WTC11 (cell line): ENCODE data around the gene TANC1. TPM values are rescaled to one million over a fixed set of nuclear protein-coding genes. Genes with fewer than 3 reads are reported as not detected.

ENCODE experiments used
- ATAC-seq: fragments of 200-7000 bp; cut with Tn5 transposase; 2 replicates; pipeline ENCODE4 v1.10.0; 2021; ENCODE audit warnings: mild to moderate bottlenecking, moderate library complexity
- CTCF ChIA-PET: fragments of 300-600 bp; sonication (Branson Sonifier 250); formaldehyde crosslinking; loops from one replicate; lab custom pipeline; 2021; ENCODE audit warnings: antibody characterized with exemption; lab: Charles Lee
- POLR2A ChIA-PET: fragments of 350-600 bp; sonication (Branson Sonifier 250); formaldehyde crosslinking; loops from one replicate; lab custom pipeline; 2021; ENCODE audit warnings: antibody characterized with exemption; lab: Charles Lee
- DNase-seq: peaks from one replicate; pipeline ENCODE4 v3.0.0; 2021; ENCODE audit warnings: low spot score
- H3K27ac Mint-ChIP-seq: 2 replicates; pipeline ENCODE4 v1.8.0; 2021; ENCODE audit warnings: mixed read lengths
- H3K27me3 Mint-ChIP-seq: 2 replicates; pipeline ENCODE4 v1.8.0; 2021; ENCODE audit warnings: low read depth, mild to moderate bottlenecking, moderate library complexity, mixed read lengths
- H3K36me3 Mint-ChIP-seq: 2 replicates; pipeline ENCODE4 v1.8.0; 2021; ENCODE audit warnings: mixed read lengths
- H3K4me1 Mint-ChIP-seq: 2 replicates; pipeline ENCODE4 v1.8.0; 2022; ENCODE audit warnings: mixed read lengths
- H3K4me3 Mint-ChIP-seq: 2 replicates; pipeline ENCODE4 v1.8.0; 2021; ENCODE audit warnings: mild to moderate bottlenecking, moderate library complexity, mixed read lengths
- H3K9me3 Mint-ChIP-seq: 2 replicates; pipeline ENCODE4 v1.8.0; 2021; ENCODE audit warnings: mixed read lengths
- CREB1 ChIP-seq: sonication (generic); formaldehyde crosslinking; IDR thresholded peaks from 2 replicates; pipeline ENCODE4 v1.8.0; 2023; ENCODE audit warnings: mild to moderate bottlenecking, missing genetic modification reagents
- CREM ChIP-seq: sonication (generic); formaldehyde crosslinking; IDR thresholded peaks from 2 replicates; pipeline ENCODE4 v1.8.1; 2022; ENCODE audit warnings: mild to moderate bottlenecking, missing genetic modification reagents, moderate library complexity
- ETV6 ChIP-seq: sonication (generic); formaldehyde crosslinking; IDR thresholded peaks from 2 replicates; pipeline ENCODE4 v1.8.1; 2022; ENCODE audit warnings: mild to moderate bottlenecking, missing genetic modification reagents
- FOXP1 ChIP-seq: sonication (generic); formaldehyde crosslinking; IDR thresholded peaks from 2 replicates; pipeline ENCODE4 v1.8.0; 2022; ENCODE audit warnings: missing genetic modification reagents, mild to moderate bottlenecking, moderate library complexity, borderline replicate concordance
- GABPB1 ChIP-seq: sonication (generic); formaldehyde crosslinking; IDR thresholded peaks from 2 replicates; pipeline ENCODE4 v1.8.1; 2023; ENCODE audit warnings: mild to moderate bottlenecking, missing genetic modification reagents
- JUN ChIP-seq: sonication (generic); formaldehyde crosslinking; IDR thresholded peaks from 2 replicates; pipeline ENCODE4 v1.8.0; 2023; ENCODE audit warnings: mild to moderate bottlenecking, missing genetic modification reagents
- NFE2L1 ChIP-seq: sonication (generic); formaldehyde crosslinking; IDR thresholded peaks from 2 replicates; pipeline ENCODE4 v1.8.1; 2023; ENCODE audit warnings: missing genetic modification reagents
- SMAD4 ChIP-seq: sonication (generic); formaldehyde crosslinking; IDR thresholded peaks from 2 replicates; pipeline ENCODE4 v1.8.0; 2022; ENCODE audit warnings: mild to moderate bottlenecking, missing genetic modification reagents
- SP1 ChIP-seq: sonication (generic); formaldehyde crosslinking; conservative IDR thresholded peaks from 2 replicates; pipeline ENCODE4 v1.8.1; 2022; ENCODE audit warnings: missing genetic modification reagents
- ZNF138 ChIP-seq: sonication (generic); formaldehyde crosslinking; conservative IDR thresholded peaks from 2 replicates; pipeline ENCODE4 v1.8.1; 2022; ENCODE audit warnings: mild to moderate bottlenecking, moderate library complexity, missing genetic modification reagents
- ZNF232 ChIP-seq: sonication (generic); formaldehyde crosslinking; IDR thresholded peaks from 2 replicates; pipeline ENCODE4 v1.8.0; 2022; ENCODE audit warnings: mild to moderate bottlenecking, missing genetic modification reagents
- total RNA-seq: library from RNA; stranded (reverse); gene quantifications from 3 replicates; pipeline ENCODE4 v1.2.3, GENCODE V29; 2021
- TF ChIP-seq, protein P1 (sequence below): sonication (generic); formaldehyde crosslinking; IDR thresholded peaks from 2 replicates; pipeline ENCODE4 v1.8.1; 2023; ENCODE audit warnings: mild to moderate bottlenecking, missing genetic modification reagents, borderline replicate concordance
- TF ChIP-seq, protein P2 (sequence below): sonication (generic); formaldehyde crosslinking; IDR thresholded peaks from 2 replicates; pipeline ENCODE4 v1.8.1; 2022; ENCODE audit warnings: mild to moderate bottlenecking, moderate library complexity, missing genetic modification reagents
- TF ChIP-seq, protein P3 (sequence below): fragments of 250-450 bp; sonication (Bioruptor Pico); IDR thresholded peaks from 2 replicates; pipeline ENCODE4 v1.9.0; 2021; ENCODE audit warnings: mild to moderate bottlenecking, borderline replicate concordance
- TF ChIP-seq, protein P4 (sequence below): sonication (generic); formaldehyde crosslinking; IDR thresholded peaks from 2 replicates; pipeline ENCODE4 v1.8.0; 2022; ENCODE audit warnings: mild to moderate bottlenecking, missing genetic modification reagents
- TF ChIP-seq, protein P5 (sequence below): sonication (generic); formaldehyde crosslinking; IDR thresholded peaks from 2 replicates; pipeline ENCODE4 v1.8.1; 2023; ENCODE audit warnings: mild to moderate bottlenecking, missing genetic modification reagents
- TF ChIP-seq, protein P6 (sequence below): sonication (generic); formaldehyde crosslinking; IDR thresholded peaks from 2 replicates; pipeline ENCODE4 v1.8.0; 2022; ENCODE audit warnings: mild to moderate bottlenecking, missing genetic modification reagents
- TF ChIP-seq, protein P7 (sequence below): sonication (generic); formaldehyde crosslinking; IDR thresholded peaks from 2 replicates; pipeline ENCODE4 v1.8.1; 2022; ENCODE audit warnings: low read depth, missing genetic modification reagents, borderline replicate concordance

The TANC1 gene
- total RNA-seq, 1 experiment from 2014 or later, result 11.6 TPM

DNA sequence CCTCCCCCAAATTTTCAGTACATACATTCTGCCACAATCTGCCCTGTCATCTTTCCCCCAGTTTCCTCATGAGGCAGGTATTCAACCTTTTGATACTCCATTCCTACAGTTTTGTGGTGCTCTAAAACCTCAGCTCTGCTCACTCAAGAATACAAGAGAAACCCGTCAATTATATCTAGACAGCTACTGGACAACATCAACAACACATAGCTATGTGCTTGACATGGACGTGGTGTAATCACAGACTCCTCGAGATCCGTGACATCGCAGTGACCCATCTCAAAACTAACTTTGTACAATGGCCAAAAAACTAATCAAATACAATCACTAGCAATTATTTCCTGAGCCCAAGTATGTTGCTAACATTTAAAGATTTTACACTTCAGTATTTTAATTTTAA lies 294.5 kb downstream of the TANC1 start:
- ChIA-PET POLR2A (no interaction called here), CTCF (no interaction called here)
- DNase-seq, result no peak
- no peak overlapping the region for H3K4me3 Mint-ChIP-seq
- peaks cover 8% of the 10 kb centered on the region for H3K4me1 Mint-ChIP-seq
- H3K9me3 Mint-ChIP-seq, result no peaks in the 10 kb centered on the region
- no peak for ATAC-seq
- H3K27ac Mint-ChIP-seq, result no peak overlapping the region
- no peaks in the 10 kb centered on the region for H3K36me3 Mint-ChIP-seq
- no peaks in the 10 kb centered on the region for H3K27me3 Mint-ChIP-seq
- TF ChIP-seq, protein P1, sequence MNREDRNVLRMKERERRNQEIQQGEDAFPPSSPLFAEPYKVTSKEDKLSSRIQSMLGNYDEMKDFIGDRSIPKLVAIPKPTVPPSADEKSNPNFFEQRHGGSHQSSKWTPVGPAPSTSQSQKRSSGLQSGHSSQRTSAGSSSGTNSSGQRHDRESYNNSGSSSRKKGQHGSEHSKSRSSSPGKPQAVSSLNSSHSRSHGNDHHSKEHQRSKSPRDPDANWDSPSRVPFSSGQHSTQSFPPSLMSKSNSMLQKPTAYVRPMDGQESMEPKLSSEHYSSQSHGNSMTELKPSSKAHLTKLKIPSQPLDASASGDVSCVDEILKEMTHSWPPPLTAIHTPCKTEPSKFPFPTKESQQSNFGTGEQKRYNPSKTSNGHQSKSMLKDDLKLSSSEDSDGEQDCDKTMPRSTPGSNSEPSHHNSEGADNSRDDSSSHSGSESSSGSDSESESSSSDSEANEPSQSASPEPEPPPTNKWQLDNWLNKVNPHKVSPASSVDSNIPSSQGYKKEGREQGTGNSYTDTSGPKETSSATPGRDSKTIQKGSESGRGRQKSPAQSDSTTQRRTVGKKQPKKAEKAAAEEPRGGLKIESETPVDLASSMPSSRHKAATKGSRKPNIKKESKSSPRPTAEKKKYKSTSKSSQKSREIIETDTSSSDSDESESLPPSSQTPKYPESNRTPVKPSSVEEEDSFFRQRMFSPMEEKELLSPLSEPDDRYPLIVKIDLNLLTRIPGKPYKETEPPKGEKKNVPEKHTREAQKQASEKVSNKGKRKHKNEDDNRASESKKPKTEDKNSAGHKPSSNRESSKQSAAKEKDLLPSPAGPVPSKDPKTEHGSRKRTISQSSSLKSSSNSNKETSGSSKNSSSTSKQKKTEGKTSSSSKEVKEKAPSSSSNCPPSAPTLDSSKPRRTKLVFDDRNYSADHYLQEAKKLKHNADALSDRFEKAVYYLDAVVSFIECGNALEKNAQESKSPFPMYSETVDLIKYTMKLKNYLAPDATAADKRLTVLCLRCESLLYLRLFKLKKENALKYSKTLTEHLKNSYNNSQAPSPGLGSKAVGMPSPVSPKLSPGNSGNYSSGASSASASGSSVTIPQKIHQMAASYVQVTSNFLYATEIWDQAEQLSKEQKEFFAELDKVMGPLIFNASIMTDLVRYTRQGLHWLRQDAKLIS (CRISPR knock-in tag), result no peak
- TF ChIP-seq, protein P2, sequence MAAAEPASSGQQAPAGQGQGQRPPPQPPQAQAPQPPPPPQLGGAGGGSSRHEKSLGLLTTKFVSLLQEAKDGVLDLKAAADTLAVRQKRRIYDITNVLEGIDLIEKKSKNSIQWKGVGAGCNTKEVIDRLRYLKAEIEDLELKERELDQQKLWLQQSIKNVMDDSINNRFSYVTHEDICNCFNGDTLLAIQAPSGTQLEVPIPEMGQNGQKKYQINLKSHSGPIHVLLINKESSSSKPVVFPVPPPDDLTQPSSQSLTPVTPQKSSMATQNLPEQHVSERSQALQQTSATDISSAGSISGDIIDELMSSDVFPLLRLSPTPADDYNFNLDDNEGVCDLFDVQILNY, result no peak
- TF ChIP-seq CREM (no peak), ZNF138 (CRISPR knock-in tag) (no peak), ZNF232 (CRISPR knock-in tag) (no peak)
- TF ChIP-seq, protein P3, sequence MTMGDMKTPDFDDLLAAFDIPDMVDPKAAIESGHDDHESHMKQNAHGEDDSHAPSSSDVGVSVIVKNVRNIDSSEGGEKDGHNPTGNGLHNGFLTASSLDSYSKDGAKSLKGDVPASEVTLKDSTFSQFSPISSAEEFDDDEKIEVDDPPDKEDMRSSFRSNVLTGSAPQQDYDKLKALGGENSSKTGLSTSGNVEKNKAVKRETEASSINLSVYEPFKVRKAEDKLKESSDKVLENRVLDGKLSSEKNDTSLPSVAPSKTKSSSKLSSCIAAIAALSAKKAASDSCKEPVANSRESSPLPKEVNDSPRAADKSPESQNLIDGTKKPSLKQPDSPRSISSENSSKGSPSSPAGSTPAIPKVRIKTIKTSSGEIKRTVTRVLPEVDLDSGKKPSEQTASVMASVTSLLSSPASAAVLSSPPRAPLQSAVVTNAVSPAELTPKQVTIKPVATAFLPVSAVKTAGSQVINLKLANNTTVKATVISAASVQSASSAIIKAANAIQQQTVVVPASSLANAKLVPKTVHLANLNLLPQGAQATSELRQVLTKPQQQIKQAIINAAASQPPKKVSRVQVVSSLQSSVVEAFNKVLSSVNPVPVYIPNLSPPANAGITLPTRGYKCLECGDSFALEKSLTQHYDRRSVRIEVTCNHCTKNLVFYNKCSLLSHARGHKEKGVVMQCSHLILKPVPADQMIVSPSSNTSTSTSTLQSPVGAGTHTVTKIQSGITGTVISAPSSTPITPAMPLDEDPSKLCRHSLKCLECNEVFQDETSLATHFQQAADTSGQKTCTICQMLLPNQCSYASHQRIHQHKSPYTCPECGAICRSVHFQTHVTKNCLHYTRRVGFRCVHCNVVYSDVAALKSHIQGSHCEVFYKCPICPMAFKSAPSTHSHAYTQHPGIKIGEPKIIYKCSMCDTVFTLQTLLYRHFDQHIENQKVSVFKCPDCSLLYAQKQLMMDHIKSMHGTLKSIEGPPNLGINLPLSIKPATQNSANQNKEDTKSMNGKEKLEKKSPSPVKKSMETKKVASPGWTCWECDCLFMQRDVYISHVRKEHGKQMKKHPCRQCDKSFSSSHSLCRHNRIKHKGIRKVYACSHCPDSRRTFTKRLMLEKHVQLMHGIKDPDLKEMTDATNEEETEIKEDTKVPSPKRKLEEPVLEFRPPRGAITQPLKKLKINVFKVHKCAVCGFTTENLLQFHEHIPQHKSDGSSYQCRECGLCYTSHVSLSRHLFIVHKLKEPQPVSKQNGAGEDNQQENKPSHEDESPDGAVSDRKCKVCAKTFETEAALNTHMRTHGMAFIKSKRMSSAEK (CRISPR knock-in tag), result no peak
- TF ChIP-seq, protein P4, sequence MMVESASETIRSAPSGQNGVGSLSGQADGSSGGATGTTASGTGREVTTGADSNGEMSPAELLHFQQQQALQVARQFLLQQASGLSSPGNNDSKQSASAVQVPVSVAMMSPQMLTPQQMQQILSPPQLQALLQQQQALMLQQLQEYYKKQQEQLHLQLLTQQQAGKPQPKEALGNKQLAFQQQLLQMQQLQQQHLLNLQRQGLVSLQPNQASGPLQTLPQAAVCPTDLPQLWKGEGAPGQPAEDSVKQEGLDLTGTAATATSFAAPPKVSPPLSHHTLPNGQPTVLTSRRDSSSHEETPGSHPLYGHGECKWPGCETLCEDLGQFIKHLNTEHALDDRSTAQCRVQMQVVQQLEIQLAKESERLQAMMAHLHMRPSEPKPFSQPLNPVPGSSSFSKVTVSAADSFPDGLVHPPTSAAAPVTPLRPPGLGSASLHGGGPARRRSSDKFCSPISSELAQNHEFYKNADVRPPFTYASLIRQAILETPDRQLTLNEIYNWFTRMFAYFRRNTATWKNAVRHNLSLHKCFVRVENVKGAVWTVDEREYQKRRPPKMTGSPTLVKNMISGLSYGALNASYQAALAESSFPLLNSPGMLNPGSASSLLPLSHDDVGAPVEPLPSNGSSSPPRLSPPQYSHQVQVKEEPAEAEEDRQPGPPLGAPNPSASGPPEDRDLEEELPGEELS (CRISPR knock-in tag), result no peak
- TF ChIP-seq, all 79 proteins: peak for 0

DNA sequence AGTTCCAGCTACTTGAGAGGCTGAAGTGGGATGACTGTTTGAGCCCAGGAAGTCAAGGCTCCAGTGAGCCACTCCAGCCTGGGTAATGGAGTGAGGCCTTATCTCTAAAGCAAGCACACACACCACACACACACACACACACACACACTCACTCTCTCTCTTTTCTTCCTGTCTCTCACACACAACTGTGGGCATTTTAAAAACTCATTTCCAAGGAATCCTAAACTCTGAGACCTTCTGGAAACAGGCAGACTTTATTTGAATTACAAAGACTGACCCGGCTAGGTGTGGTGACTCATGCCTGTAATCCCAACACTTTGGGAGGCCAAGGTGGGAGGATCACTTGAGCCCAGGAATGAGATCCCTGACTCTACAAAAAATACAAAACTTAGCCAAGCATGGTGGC lies 296.7 kb downstream of the TANC1 start:
- no peaks in the 10 kb centered on the region for H3K36me3 Mint-ChIP-seq
- peaks cover 8% of the 10 kb centered on the region for H3K4me1 Mint-ChIP-seq
- H3K4me3 Mint-ChIP-seq, result no peak overlapping the region
- H3K27ac Mint-ChIP-seq, result peak overlapping the region; percentile 82
- CTCF ChIA-PET, result no interaction called here
- DNase-seq, result no peak
- no peaks in the 10 kb centered on the region for H3K9me3 Mint-ChIP-seq
- POLR2A ChIA-PET, result interaction anchor here (0.6 to 0.7 kb wide), 2 partner anchors 10 to 1026 kb away, joined by 3 read pairs; no protein-coding TSS in a partner anchor
- TF ChIP-seq SMAD4 (CRISPR knock-in tag), result no peak
- no peak for TF ChIP-seq GABPB1 (CRISPR knock-in tag)
- no peak for TF ChIP-seq CREB1 (CRISPR knock-in tag)
- TF ChIP-seq SP1 (CRISPR knock-in tag), result no peak
- TF ChIP-seq NFE2L1, result no peak
- no peak for TF ChIP-seq ETV6 (CRISPR knock-in tag)
- no peak for TF ChIP-seq CREM
- TF ChIP-seq, protein P5, sequence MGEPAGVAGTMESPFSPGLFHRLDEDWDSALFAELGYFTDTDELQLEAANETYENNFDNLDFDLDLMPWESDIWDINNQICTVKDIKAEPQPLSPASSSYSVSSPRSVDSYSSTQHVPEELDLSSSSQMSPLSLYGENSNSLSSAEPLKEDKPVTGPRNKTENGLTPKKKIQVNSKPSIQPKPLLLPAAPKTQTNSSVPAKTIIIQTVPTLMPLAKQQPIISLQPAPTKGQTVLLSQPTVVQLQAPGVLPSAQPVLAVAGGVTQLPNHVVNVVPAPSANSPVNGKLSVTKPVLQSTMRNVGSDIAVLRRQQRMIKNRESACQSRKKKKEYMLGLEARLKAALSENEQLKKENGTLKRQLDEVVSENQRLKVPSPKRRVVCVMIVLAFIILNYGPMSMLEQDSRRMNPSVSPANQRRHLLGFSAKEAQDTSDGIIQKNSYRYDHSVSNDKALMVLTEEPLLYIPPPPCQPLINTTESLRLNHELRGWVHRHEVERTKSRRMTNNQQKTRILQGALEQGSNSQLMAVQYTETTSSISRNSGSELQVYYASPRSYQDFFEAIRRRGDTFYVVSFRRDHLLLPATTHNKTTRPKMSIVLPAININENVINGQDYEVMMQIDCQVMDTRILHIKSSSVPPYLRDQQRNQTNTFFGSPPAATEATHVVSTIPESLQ (CRISPR knock-in tag), result no peak
- no peak for TF ChIP-seq JUN (CRISPR knock-in tag)
- TF ChIP-seq FOXP1 (CRISPR knock-in tag), result no peak
- TF ChIP-seq, protein P6, sequence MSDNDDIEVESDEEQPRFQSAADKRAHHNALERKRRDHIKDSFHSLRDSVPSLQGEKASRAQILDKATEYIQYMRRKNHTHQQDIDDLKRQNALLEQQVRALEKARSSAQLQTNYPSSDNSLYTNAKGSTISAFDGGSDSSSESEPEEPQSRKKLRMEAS (CRISPR knock-in tag), result no peak
- TF ChIP-seq, protein P7, sequence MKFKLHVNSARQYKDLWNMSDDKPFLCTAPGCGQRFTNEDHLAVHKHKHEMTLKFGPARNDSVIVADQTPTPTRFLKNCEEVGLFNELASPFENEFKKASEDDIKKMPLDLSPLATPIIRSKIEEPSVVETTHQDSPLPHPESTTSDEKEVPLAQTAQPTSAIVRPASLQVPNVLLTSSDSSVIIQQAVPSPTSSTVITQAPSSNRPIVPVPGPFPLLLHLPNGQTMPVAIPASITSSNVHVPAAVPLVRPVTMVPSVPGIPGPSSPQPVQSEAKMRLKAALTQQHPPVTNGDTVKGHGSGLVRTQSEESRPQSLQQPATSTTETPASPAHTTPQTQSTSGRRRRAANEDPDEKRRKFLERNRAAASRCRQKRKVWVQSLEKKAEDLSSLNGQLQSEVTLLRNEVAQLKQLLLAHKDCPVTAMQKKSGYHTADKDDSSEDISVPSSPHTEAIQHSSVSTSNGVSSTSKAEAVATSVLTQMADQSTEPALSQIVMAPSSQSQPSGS, result no peak
- TF ChIP-seq, all 79 proteins: peak for 0
- ATAC-seq, result peak; percentile 52
- no peaks in the 10 kb centered on the region for H3K27me3 Mint-ChIP-seq
